ENCODE measurements around the gene PLAU. TPM values are rescaled to one million over a fixed set of nuclear protein-coding genes. Genes with fewer than 3 reads are reported as not detected.

The PLAU gene
- total and polyA plus RNA-seq, 2 of the 13 experiments (the other 11 are each of a cell fraction or from before 2014, with no cell fraction given): 0.45 to 11.2 TPM

DNA sequence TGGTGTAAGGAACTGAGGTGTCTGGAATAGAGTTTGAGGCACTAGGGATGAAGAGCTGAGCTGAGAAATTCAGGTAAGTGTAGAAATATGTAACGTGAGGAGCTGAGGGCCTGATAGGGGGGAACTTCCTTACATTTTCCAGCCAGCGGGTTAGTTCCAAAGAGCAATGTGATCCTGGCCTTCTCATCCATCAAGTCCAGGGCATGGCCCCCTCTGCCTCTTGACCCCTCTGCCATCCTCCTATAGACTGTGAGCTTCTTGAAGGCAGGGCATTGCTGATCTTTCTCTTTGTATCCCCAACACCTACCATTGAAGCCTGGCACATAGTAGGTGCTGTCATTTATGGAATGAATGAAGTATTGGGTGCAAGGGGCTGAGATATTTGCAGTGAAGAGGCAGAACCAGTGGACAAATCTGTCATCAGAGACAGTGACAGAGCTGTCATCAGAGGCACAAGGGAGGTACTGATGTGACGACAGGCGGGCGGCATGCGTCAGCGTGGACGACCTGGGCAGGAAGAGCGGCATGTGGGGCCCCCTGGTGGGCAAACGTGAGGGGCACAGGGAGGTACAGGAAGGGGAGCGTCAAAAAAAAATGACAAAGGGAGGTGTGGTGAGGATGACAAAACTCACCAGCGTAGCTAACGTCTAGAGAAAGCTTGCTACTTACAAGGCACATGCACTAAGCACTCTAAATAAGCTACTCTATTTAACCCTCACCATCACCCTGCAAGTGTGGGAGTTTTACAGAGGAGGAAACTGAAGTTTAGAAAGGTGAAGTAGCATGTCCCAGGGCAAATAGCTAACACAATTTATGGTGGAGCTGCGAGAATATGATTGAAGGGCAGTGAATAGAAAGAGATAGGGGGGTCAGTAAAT is 31.4 kb upstream of the PLAU start (continued):
- peak; percentile 40; the same call in 1 of the 2 replicates for TF ChIP-seq ELF1 (CRISPR knock-in tag; IDR thresholded peaks at IDR 0.05)
- no peak for TF ChIP-seq ATF1 (CRISPR knock-in tag; IDR thresholded peaks at IDR 0.05)
- no peak for TF ChIP-seq ZMYM4 (CRISPR knock-in tag; IDR thresholded peaks at IDR 0.05)
- no peak for TF ChIP-seq ATM (IDR thresholded peaks at IDR 0.05; ENCODE audit: borderline replicate concordance)
- TF ChIP-seq CREM (IDR thresholded peaks at IDR 0.05): peak; percentile 59
- no peak for TF ChIP-seq CREM (CRISPR knock-in tag; IDR thresholded peaks at IDR 0.05)
- TF ChIP-seq, protein P1, sequence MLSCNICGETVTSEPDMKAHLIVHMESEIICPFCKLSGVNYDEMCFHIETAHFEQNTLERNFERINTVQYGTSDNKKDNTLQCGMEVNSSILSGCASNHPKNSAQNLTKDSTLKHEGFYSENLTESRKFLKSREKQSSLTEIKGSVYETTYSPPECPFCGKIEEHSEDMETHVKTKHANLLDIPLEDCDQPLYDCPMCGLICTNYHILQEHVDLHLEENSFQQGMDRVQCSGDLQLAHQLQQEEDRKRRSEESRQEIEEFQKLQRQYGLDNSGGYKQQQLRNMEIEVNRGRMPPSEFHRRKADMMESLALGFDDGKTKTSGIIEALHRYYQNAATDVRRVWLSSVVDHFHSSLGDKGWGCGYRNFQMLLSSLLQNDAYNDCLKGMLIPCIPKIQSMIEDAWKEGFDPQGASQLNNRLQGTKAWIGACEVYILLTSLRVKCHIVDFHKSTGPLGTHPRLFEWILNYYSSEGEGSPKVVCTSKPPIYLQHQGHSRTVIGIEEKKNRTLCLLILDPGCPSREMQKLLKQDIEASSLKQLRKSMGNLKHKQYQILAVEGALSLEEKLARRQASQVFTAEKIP (CRISPR knock-in tag; IDR thresholded peaks at IDR 0.05; ENCODE audit: borderline replicate concordance): no peak
- no peak for TF ChIP-seq ZNF337 (CRISPR knock-in tag; IDR thresholded peaks at IDR 0.05; ENCODE audit: borderline replicate concordance, low read depth)
- peak; percentile 22; the same call in 1 of the 2 replicates for TF ChIP-seq KDM5B (CRISPR knock-in tag; IDR thresholded peaks at IDR 0.05; ENCODE audit: borderline replicate concordance)
- TF ChIP-seq FOSL1 (CRISPR knock-in tag; IDR thresholded peaks at IDR 0.05; ENCODE audit: borderline replicate concordance): no peak
- TF ChIP-seq PRPF4 (IDR thresholded peaks at IDR 0.05; ENCODE audit: low read depth, low read length, poor library complexity, severe bottlenecking): no peak
- TF ChIP-seq, protein P2, sequence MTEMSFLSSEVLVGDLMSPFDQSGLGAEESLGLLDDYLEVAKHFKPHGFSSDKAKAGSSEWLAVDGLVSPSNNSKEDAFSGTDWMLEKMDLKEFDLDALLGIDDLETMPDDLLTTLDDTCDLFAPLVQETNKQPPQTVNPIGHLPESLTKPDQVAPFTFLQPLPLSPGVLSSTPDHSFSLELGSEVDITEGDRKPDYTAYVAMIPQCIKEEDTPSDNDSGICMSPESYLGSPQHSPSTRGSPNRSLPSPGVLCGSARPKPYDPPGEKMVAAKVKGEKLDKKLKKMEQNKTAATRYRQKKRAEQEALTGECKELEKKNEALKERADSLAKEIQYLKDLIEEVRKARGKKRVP (CRISPR knock-in tag; IDR thresholded peaks at IDR 0.05): 0 out of 4 replicates have a peak, but pooled peaks of 1 of the 2 experiments have one; percentile 32
- TF ChIP-seq ZNF331 (CRISPR knock-in tag; IDR thresholded peaks at IDR 0.05): peak; percentile 24; the same call in 1 of the 2 replicates
- TF ChIP-seq, protein P3, sequence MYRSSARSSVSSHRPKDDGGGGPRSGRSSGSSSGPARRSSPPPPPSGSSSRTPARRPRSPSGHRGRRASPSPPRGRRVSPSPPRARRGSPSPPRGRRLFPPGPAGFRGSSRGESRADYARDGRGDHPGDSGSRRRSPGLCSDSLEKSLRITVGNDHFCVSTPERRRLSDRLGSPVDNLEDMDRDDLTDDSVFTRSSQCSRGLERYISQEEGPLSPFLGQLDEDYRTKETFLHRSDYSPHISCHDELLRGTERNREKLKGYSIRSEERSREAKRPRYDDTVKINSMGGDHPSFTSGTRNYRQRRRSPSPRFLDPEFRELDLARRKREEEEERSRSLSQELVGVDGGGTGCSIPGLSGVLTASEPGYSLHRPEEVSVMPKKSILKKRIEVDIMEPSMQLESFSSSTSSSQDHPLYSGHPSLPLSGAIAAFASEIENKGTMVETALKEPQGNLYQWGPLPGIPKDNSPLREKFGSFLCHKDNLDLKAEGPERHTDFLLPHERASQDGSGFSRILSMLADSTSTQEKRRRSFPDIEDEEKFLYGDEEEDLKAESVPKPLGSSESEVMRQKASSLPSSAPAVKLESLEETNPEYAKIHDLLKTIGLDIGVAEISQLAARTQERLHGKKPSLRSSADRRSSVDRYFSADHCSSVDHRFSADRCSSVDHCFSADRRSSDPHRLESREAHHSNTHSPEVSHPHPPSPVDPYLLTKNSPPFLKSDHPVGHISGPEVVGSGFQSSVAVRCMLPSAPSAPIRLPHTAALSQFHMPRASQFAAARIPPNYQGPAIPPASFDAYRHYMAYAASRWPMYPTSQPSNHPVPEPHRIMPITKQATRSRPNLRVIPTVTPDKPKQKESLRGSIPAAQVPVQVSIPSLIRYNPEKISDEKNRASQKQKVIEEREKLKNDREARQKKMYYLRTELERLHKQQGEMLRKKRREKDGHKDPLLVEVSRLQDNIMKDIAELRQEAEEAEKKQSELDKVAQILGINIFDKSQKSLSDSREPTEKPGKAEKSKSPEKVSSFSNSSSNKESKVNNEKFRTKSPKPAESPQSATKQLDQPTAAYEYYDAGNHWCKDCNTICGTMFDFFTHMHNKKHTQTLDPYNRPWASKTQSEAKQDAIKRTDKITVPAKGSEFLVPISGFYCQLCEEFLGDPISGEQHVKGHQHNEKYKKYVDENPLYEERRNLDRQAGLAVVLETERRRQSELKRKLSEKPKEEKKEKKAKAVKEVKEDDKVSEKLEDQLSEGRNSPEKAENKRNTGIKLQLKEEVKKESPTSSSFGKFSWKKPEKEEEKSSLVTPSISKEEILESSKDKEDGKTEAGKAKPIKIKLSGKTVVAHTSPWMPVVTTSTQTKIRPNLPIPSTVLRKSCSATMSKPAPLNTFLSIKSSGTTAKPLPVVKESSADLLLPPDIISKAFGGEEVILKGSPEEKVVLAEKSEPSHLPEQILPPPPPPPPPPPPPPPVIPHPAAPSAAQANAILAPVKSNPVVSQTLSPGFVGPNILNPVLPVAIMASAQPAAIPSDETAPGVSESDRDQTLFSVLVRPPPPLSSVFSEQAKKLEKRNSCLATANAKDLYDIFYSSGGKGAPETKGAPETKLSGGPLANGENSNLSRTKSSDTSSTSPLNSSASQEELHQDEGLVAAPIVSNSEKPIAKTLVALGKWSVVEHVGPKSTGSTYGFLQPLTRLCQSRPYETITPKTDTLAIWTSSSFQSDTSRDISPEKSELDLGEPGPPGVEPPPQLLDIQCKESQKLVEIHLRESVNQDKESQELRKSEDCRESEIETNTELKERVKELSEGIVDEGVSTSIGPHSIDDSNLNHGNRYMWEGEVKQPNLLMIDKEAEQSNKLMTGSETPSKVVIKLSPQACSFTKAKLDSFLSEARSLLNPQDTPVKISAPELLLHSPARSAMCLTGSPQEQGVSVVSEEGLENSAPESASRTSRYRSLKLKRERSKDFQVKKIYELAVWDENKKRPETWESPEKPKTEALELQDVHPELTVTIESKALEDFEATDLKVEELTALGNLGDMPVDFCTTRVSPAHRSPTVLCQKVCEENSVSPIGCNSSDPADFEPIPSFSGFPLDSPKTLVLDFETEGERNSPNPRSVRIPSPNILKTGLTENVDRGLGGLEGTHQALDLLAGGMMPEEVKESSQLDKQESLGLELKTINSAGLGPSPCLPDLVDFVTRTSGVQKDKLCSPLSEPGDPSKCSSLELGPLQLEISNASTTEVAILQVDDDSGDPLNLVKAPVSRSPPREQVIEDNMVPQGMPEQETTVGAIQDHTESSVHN (CRISPR knock-in tag; IDR thresholded peaks at IDR 0.05): no peak
- no peak for TF ChIP-seq ZNF747 (CRISPR knock-in tag; IDR thresholded peaks at IDR 0.05; ENCODE audit: borderline replicate concordance)
- no peak for TF ChIP-seq ZNF496 (CRISPR knock-in tag; IDR thresholded peaks at IDR 0.05; ENCODE audit: insufficient replicate concordance)
- TF ChIP-seq MYC (CRISPR knock-in tag; IDR thresholded peaks at IDR 0.05; ENCODE audit: borderline replicate concordance): peak; percentile 68; the same call in 1 of the 2 replicates
- no peak for TF ChIP-seq HMGA1 (CRISPR knock-in tag; conservative IDR thresholded peaks at IDR 0.05)
